ENCODE measurements around the gene FAM241B. TPM values are rescaled to one million over a fixed set of nuclear protein-coding genes. Genes with fewer than 3 reads are reported as not detected.
A peak's percentile ranks its signal among the peaks of the same experiment; 100 is the strongest.

Gene FAM241B
- total RNA-seq, 1 experiment from 2014 or later = 24.9 TPM

- H3K9me3 Mint-ChIP-seq (ENCODE audit: unreplicated experiment) = no peaks in the 10 kb centered on the region
Observed at GRCh38 chr10:69644658-69645295, 14.7 kb downstream of the FAM241B start.

GRCh38 chr10:69645296-69646184, 15.5 kb downstream of the FAM241B start:
- H3K36me3 ChIP-seq (ENCODE audit: control insufficient read depth, insufficient read depth, low read length) = no peaks in the 10 kb centered on the region
- 0 out of 2 replicates have a peak, but pooled peaks cover under 1% of the 10 kb centered on the region for H3K27me3 ChIP-seq (replicated peaks; ENCODE audit: control insufficient read depth, insufficient read depth, low read length)
- Mint-ChIP-seq H3K27ac (ENCODE audit: unreplicated experiment) (no peak overlapping the region), H3K27me3 (ENCODE audit: insufficient read depth, unreplicated experiment) (peaks cover 19% of the 10 kb centered on the region), H3K4me1 (ENCODE audit: low read depth, unreplicated experiment) (no peaks in the 10 kb centered on the region), H3K36me3 (ENCODE audit: insufficient read depth, unreplicated experiment) (no peaks in the 10 kb centered on the region), H3K9me3 (ENCODE audit: unreplicated experiment) (no peaks in the 10 kb centered on the region), H3K4me3 (ENCODE audit: unreplicated experiment) (no peak overlapping the region)
- no peaks in the 10 kb centered on the region for H3K9me3 ChIP-seq
- no TSS peak for BruUV-seq (replicated peaks)
- H3K4me1 ChIP-seq = no peaks in the 10 kb centered on the region
- CTCF ChIA-PET = interaction anchor here (0.7 to 2.7 kb wide), 11 partner anchors 8 to 269 kb away, joined by 3 to 23 read pairs (median 5); no protein-coding TSS in a partner anchor
- H3K4me3 ChIP-seq (ENCODE audit: low read depth, low read length) = no peak overlapping the region
- POLR2A ChIA-PET = interaction anchor here (0.7 to 0.8 kb wide), 2 partner anchors 70 to 83 kb away, joined by 4 to 7 read pairs; no protein-coding TSS in a partner anchor
- peak in 1 of 2 experiments; percentile 38 for DNase-seq
- no peak for TF ChIP-seq CTCF (IDR thresholded peaks at IDR 0.05; ENCODE audit: insufficient read depth in 1 of 2, low read depth in 1 of 2, low read length in 1 of 2, severe bottlenecking in 1 of 2, unreplicated experiment in 1 of 2)
- intact Hi-C loops (cut with micrococcal nuclease; ENCODE audit: unreplicated experiment) = no loop called here

More at GRCh38 chr10:69644658-69645295, 14.7 kb downstream of the FAM241B start:
- CTCF ChIA-PET = interaction anchor here (0.6 to 2.7 kb wide), 12 partner anchors 8 to 270 kb away, joined by 3 to 23 read pairs (median 6); no protein-coding TSS in a partner anchor
- BruUV-seq (replicated peaks) = no TSS peak
- no peak overlapping the region for H3K4me3 ChIP-seq (ENCODE audit: low read depth, low read length)
- TF ChIP-seq CTCF (IDR thresholded peaks at IDR 0.05; ENCODE audit: insufficient read depth in 1 of 2, low read depth in 1 of 2, low read length in 1 of 2, severe bottlenecking in 1 of 2, unreplicated experiment in 1 of 2) = peak; percentile 96
- 0 out of 2 replicates have a peak, but pooled peaks cover 1% of the 10 kb centered on the region for H3K27me3 ChIP-seq (replicated peaks; ENCODE audit: control insufficient read depth, insufficient read depth, low read length)
- H3K36me3 Mint-ChIP-seq (ENCODE audit: insufficient read depth, unreplicated experiment) = no peaks in the 10 kb centered on the region
- H3K27ac Mint-ChIP-seq (ENCODE audit: unreplicated experiment) = no peak overlapping the region
- H3K9me3 ChIP-seq = no peaks in the 10 kb centered on the region
- H3K4me3 Mint-ChIP-seq (ENCODE audit: unreplicated experiment) = no peak overlapping the region
- POLR2A ChIA-PET = no interaction called here
- DNase-seq = peak; percentile 74 to 81
- intact Hi-C loops (cut with micrococcal nuclease; ENCODE audit: unreplicated experiment) = loop anchor here (1.0 kb wide), 3 partner anchors 19 to 156 kb away; no protein-coding TSS in a partner anchor
- peaks cover 19% of the 10 kb centered on the region for H3K27me3 Mint-ChIP-seq (ENCODE audit: insufficient read depth, unreplicated experiment)
- no peaks in the 10 kb centered on the region for H3K36me3 ChIP-seq (ENCODE audit: control insufficient read depth, insufficient read depth, low read length)
- no peaks in the 10 kb centered on the region for H3K4me1 Mint-ChIP-seq (ENCODE audit: low read depth, unreplicated experiment)
- H3K4me1 ChIP-seq = no peaks in the 10 kb centered on the region

All from Caco-2 (cell line).